ENCODE results near the gene ELOVL7. TPM values are rescaled to one million over a fixed set of nuclear protein-coding genes. Genes with fewer than 3 reads are reported as not detected.
"Not testable (repeated sequence)": the region's sequence is repeated elsewhere in the genome, so short reads cannot be mapped to it uniquely, and the experiment has no call there.

ELOVL7 gene
- total and polyA plus RNA-seq, 2 donors (not counting 1 experiment from before 2014, with no cell fraction given) = under 0.01 to 0.07 TPM

GRCh38 chr5:60802226-60802625 is 41.8 kb downstream of the ELOVL7 start:
- Histone ChIP-seq H3K79me2 (ENCODE audit: control insufficient read depth, insufficient read depth, low read length) (no peaks in the 10 kb centered on the region), H3K36me3 (ENCODE audit: control insufficient read depth, insufficient read depth, low read length) (no peaks in the 10 kb centered on the region), H3K27ac (ENCODE audit: insufficient read depth, low read length) (no peak overlapping the region), H3K4me1 (ENCODE audit: control insufficient read depth, extremely low read depth, insufficient read depth, low read length) (no peaks in the 10 kb centered on the region), H2AFZ (ENCODE audit: low read length) (no peak overlapping the region), H3K4me3 (replicated peaks in 1 of 4; ENCODE audit: control extremely low read depth in 1 of 4, insufficient read depth in 1 of 4, low read depth in 3 of 4, low read length in 4 of 4) (no peak overlapping the region), H3K9me3 (ENCODE audit: control insufficient read depth, insufficient read depth, low read depth, low read length) (no peaks in the 10 kb centered on the region), H3K4me2 (ENCODE audit: extremely low read depth, insufficient read depth, low read length) (no peak overlapping the region), H3K27me3 (ENCODE audit: control insufficient read depth, insufficient read depth, low read length) (no peaks in the 10 kb centered on the region), H4K20me1 (ENCODE audit: control insufficient read depth, extremely low read depth, insufficient read depth, low read length) (no peaks in the 10 kb centered on the region), H3K9ac (ENCODE audit: insufficient read depth, low read length) (no peak overlapping the region)
- TF ChIP-seq, protein P1, sequence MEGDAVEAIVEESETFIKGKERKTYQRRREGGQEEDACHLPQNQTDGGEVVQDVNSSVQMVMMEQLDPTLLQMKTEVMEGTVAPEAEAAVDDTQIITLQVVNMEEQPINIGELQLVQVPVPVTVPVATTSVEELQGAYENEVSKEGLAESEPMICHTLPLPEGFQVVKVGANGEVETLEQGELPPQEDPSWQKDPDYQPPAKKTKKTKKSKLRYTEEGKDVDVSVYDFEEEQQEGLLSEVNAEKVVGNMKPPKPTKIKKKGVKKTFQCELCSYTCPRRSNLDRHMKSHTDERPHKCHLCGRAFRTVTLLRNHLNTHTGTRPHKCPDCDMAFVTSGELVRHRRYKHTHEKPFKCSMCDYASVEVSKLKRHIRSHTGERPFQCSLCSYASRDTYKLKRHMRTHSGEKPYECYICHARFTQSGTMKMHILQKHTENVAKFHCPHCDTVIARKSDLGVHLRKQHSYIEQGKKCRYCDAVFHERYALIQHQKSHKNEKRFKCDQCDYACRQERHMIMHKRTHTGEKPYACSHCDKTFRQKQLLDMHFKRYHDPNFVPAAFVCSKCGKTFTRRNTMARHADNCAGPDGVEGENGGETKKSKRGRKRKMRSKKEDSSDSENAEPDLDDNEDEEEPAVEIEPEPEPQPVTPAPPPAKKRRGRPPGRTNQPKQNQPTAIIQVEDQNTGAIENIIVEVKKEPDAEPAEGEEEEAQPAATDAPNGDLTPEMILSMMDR (conservative IDR thresholded peaks at IDR 0.05 in 1 of 2, IDR thresholded peaks at IDR 0.05 in 1 of 2; ENCODE audit: low read depth in 1 of 2, low read length in 2 of 2) = no peak
- no peak for TF ChIP-seq EZH2 (IDR thresholded peaks at IDR 0.05; ENCODE audit: low read length, missing control alignments)
- DNase-seq (ENCODE audit: low read depth in 2 of 2) = no peak

DNA sequence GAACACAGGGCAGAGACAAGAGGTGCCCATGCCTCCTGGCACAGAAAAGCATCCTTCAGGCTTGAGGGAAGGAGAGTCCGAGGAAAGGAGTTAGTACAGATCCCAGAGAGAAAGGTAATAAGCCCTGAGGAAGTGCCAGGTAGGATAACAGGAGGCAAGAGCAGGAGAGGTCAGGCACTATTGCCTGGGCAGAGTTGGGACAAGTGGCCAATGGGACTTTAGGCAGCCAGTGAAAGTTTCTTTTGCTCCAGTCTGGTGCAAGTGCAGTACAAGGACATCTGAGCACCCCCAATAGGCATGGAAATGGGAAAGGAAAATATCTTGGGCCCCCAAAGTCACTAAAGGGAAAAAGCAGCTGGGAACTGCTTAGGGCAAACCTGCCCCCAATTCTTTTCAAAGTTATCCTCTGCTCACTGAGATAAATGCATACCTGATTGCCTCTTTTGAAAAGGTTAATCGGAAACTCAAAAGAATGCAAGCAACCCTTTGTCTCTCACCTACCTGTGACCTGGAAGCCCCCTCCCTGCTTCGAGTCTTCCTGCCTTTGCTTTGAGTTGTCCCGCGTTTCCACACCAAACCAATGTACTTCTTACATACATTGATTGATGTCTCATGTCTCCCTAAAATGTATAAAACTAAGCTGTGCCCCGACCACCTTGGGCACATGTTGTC is 46.5 kb downstream of the ELOVL7 start:
- Histone ChIP-seq H3K27ac (ENCODE audit: insufficient read depth, low read length) (no peak overlapping the region), H3K9ac (ENCODE audit: insufficient read depth, low read length) (no peak overlapping the region), H3K4me1 (ENCODE audit: control insufficient read depth, extremely low read depth, insufficient read depth, low read length) (no peaks in the 10 kb centered on the region), H3K27me3 (ENCODE audit: control insufficient read depth, insufficient read depth, low read length) (no peaks in the 10 kb centered on the region), H3K9me3 (ENCODE audit: control insufficient read depth, insufficient read depth, low read depth, low read length) (no peaks in the 10 kb centered on the region), H3K4me2 (ENCODE audit: extremely low read depth, insufficient read depth, low read length) (no peak overlapping the region), H4K20me1 (ENCODE audit: control insufficient read depth, extremely low read depth, insufficient read depth, low read length) (no peaks in the 10 kb centered on the region), H3K36me3 (ENCODE audit: control insufficient read depth, insufficient read depth, low read length) (no peaks in the 10 kb centered on the region), H3K4me3 (replicated peaks in 1 of 4; ENCODE audit: control extremely low read depth in 1 of 4, insufficient read depth in 1 of 4, low read depth in 3 of 4, low read length in 4 of 4) (no peak overlapping the region), H3K79me2 (ENCODE audit: control insufficient read depth, insufficient read depth, low read length) (no peaks in the 10 kb centered on the region), H2AFZ (ENCODE audit: low read length) (no peak overlapping the region)
- TF ChIP-seq EZH2 (IDR thresholded peaks at IDR 0.05; ENCODE audit: low read length, missing control alignments) = no peak
- TF ChIP-seq, protein P1 (conservative IDR thresholded peaks at IDR 0.05 in 1 of 2, IDR thresholded peaks at IDR 0.05 in 1 of 2; ENCODE audit: low read depth in 1 of 2, low read length in 2 of 2) = no peak
- DNase-seq (ENCODE audit: low read depth in 2 of 2) = no peak

GRCh38 chr5:60795424-60795950 is 48.6 kb downstream of the ELOVL7 start:
- H4K20me1 ChIP-seq (ENCODE audit: control insufficient read depth, extremely low read depth, insufficient read depth, low read length); H2AFZ ChIP-seq (ENCODE audit: low read length); H3K27me3 ChIP-seq (ENCODE audit: control insufficient read depth, insufficient read depth, low read length); H3K4me1 ChIP-seq (ENCODE audit: control insufficient read depth, extremely low read depth, insufficient read depth, low read length); H3K4me3 ChIP-seq (replicated peaks in 1 of 4; ENCODE audit: control extremely low read depth in 1 of 4, insufficient read depth in 1 of 4, low read depth in 3 of 4, low read length in 4 of 4); H3K9ac ChIP-seq (ENCODE audit: insufficient read depth, low read length); H3K79me2 ChIP-seq (ENCODE audit: control insufficient read depth, insufficient read depth, low read length); H3K27ac ChIP-seq (ENCODE audit: insufficient read depth, low read length); H3K36me3 ChIP-seq (ENCODE audit: control insufficient read depth, insufficient read depth, low read length); H3K9me3 ChIP-seq (ENCODE audit: control insufficient read depth, insufficient read depth, low read depth, low read length); H3K4me2 ChIP-seq (ENCODE audit: extremely low read depth, insufficient read depth, low read length); DNase-seq (ENCODE audit: low read depth in 2 of 2): not testable (repeated sequence)

All from fibroblast of lung (primary cell).